ENCODE data around the gene LCN1. TPM values are rescaled to one million over a fixed set of nuclear protein-coding genes. Genes with fewer than 3 reads are reported as not detected.
"Not testable (repeated sequence)": the region's sequence is repeated elsewhere in the genome, so short reads cannot be mapped to it uniquely, and the experiment has no call there.

The LCN1 gene
- total RNA-seq, 2 donors from 2014 or later = not detected

DNA sequence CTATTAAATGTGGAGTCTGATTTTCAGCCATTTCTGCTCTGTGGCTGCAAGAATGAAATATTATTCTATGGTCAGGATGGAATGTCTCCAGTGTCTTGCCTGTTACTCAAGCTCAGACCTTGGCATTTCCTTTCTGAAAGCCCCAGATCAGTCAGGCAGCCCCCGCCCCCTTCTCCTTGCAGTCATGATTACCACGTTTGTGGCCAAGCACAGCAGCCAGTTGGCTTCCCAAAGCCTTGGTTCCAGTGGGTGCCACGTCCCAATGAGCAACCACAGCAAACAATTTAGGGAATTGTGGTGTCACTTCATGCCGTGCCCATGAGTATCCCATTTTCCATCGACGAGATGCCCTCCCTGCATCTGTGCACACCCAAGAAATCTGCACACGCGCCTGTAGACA is 15.0 kb downstream of the LCN1 start:
- H3K27ac ChIP-seq = no peak overlapping the region
- no peak overlapping the region for H3K4me3 ChIP-seq
- H3K9me3 ChIP-seq = no peaks in the 10 kb centered on the region
- H3K27me3 ChIP-seq = no peaks in the 10 kb centered on the region
- H3K4me1 ChIP-seq = no peaks in the 10 kb centered on the region
- no peak for DNase-seq (ENCODE audit: low spot score)
- H3K36me3 ChIP-seq = no peaks in the 10 kb centered on the region
- TF ChIP-seq, protein P1, sequence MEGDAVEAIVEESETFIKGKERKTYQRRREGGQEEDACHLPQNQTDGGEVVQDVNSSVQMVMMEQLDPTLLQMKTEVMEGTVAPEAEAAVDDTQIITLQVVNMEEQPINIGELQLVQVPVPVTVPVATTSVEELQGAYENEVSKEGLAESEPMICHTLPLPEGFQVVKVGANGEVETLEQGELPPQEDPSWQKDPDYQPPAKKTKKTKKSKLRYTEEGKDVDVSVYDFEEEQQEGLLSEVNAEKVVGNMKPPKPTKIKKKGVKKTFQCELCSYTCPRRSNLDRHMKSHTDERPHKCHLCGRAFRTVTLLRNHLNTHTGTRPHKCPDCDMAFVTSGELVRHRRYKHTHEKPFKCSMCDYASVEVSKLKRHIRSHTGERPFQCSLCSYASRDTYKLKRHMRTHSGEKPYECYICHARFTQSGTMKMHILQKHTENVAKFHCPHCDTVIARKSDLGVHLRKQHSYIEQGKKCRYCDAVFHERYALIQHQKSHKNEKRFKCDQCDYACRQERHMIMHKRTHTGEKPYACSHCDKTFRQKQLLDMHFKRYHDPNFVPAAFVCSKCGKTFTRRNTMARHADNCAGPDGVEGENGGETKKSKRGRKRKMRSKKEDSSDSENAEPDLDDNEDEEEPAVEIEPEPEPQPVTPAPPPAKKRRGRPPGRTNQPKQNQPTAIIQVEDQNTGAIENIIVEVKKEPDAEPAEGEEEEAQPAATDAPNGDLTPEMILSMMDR (IDR thresholded peaks at IDR 0.05) = no peak

DNA sequence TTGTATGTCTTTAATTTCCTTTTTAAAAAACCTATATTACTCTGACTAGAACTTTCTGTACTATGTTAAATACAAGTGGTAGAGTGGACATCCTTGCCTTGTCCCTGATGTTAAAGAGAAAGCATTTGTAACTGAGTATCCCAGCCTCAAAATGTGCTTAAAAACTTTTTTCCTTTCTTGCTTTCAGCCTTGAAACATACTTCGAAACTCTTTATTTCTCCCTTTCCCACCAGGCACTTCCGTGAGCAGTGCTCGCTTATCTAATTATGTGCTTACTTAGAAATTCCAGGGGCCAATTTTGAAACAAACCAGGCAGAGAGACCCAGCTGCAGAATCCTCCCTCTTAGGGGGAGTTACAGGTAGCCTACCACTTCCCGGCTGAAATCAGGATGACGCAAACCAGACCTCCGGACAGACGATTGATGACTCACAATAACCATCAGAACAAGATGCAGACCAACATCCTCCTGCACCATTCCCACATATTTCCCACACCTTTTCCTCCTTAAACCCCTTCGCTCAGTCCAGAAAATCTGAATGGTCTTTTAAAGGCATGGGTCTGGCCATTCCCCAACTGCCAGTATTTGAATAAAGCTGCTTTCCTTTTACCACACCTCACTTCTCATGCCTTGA is 22.1 kb downstream of the LCN1 start:
- H3K4me1 ChIP-seq; DNase-seq (ENCODE audit: low spot score); H3K27ac ChIP-seq; H3K9me3 ChIP-seq; H3K4me3 ChIP-seq; H3K27me3 ChIP-seq; H3K36me3 ChIP-seq: not testable (repeated sequence)

DNA sequence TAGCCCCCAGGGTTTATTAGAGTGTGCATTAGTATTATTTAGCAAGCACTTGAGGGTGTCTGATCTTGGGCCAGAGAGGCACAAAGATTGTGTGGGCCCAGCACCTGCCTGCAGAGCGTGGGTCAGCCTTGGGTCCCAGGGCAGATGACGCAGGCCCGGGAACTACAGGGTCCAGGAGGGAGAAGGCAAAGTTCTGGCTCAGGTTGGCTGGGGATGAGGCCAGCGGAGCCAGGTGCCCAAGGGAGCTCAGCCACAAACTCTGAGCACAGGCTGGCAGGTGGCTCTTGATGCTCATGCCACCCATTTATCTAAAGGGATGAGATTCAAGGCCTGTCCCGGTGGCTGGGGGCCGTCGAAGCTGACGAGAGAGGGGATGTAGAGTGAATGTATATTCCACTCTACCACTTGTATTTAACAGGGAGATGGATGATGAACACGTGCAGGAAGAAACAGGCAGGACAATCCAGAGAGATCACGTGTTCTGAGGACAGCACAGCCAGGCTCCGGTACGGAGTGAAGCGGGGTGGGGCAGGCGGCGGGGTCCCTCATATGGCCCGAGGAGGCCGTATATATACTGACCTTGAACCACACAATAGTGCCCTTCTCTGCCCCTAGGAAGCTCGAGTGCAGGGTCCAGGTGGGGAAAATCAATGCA is 23.9 kb downstream of the LCN1 start:
- Histone ChIP-seq H3K36me3 (no peaks in the 10 kb centered on the region), H3K4me1 (no peaks in the 10 kb centered on the region), H3K9me3 (no peaks in the 10 kb centered on the region), H3K4me3 (no peak overlapping the region), H3K27me3 (no peaks in the 10 kb centered on the region), H3K27ac (no peak overlapping the region)
- DNase-seq (ENCODE audit: low spot score) = no peak
- TF ChIP-seq, protein P1 (IDR thresholded peaks at IDR 0.05) = no peak

DNA sequence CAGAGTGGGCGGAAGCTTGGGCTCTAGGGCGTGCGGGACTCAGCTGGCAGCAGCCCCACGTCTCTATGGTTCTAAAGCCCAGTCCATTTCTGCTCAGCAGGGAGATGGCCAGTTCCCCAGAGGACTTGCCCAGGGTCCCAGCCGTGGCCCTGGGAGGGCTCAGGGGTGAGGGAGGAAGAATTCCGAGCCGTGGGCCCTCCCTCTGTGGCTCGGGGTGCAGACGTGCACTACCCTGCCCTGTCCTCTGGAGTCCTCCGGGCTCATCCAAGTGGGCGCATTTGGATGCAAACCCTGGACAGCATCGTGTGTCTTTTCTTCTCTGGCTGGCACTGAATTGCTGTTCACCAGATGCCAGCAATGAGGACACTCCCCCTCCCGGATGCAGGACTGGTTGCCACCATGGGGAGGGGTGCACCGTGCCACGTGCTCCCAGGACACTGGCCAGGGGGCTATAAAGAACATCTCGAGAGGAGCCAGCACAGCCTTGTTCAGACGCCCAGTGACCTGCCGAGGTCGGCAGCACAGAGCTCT is 24.5 kb downstream of the LCN1 start, which contains the start of gene OBP2A:
Gene OBP2A, plus strand, starts transcription at position 481 of the 531 bp plus-strand sequence. CDS start 55 bp downstream, outside the sequence.
- H3K4me3 ChIP-seq; H3K4me1 ChIP-seq; DNase-seq (ENCODE audit: low spot score); H3K36me3 ChIP-seq; H3K9me3 ChIP-seq; H3K27ac ChIP-seq; H3K27me3 ChIP-seq: not testable (repeated sequence)

DNA sequence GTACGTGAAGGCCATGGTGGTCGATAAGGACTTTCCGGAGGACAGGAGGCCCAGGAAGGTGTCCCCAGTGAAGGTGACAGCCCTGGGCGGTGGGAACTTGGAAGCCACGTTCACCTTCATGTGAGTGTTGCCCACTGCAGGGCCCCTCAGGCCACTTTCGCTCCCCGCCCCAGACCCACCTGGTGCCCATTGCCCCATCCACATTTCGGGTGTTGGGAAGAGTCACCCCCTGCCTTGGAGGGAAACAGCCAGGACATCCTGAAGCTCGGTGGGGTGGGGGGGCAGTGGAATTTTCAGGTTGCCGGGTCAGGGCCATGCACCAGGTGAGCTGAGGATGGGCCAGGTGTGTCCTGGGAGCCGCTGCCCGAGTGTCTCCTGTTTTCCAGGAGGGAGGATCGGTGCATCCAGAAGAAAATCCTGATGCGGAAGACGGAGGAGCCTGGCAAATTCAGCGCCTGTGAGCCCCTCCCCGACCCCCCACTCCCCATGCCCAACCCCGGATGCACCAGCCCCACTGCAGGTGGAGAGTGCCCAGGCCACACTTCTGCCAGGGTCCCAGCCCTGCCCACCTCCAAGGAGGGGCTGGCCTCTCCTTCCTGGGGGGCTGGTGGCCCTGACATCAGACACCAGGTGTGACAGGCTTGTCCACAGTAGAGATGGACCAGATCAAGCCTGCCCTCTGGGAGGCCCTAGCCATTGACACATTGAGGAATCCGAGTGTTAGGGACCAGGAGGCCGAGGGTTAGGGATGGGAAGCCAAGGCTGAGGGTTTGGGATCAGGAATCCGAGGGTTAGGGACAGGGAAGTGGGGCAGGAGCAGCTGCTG is 25.8 kb downstream of the LCN1 start:
- not testable (repeated sequence) for H3K9me3 ChIP-seq; H3K27me3 ChIP-seq; H3K36me3 ChIP-seq; DNase-seq (ENCODE audit: low spot score); H3K27ac ChIP-seq; H3K4me3 ChIP-seq; H3K4me1 ChIP-seq

DNA sequence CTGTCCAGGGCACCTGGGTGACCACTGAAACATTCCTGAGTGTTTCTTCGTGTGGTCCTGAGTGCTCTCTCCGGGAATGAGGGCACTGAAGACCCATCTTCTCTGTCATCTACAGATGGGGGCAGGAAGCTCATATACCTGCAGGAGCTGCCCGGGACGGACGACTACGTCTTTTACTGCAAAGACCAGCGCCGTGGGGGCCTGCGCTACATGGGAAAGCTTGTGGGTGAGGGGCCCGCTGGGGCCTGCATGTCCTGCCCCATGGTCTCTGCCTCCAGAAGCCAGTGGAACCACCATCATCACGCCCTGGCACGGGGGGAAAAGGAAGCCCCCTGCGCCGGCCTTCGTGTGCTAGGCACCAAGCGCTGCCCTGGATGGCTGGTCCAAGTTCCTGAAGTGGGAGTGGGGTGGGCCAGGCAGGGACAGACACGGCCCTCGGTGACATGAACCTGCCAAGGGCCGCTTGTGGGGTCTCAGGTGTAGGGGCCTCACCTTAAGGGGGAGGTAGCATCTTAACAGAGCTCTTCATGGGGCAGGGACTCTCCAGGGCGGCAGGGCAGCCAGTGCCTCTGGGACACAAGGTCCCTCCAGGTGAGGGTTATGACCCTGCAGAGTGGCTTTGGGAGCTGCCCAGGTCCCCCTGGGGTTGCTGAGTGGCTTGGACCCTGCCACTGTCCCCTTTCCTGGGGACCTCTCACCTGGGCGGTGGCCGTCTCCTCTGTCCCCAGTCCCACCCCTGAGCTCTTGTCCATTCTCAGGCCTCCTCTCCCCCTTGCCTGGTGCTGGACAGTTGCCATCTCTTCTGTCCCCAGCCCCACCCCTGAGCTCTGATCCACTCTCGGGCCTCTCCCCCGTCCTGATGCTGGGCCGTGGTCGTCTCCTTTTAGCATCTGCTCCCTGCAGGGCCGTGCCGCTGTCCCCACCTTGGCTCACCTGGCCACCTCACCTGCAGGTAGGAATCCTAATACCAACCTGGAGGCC is 26.8 kb downstream of the LCN1 start:
- Histone ChIP-seq H3K36me3 (no peaks in the 10 kb centered on the region), H3K27ac (no peak overlapping the region), H3K9me3 (no peaks in the 10 kb centered on the region), H3K4me3 (no peak overlapping the region), H3K27me3 (no peaks in the 10 kb centered on the region), H3K4me1 (no peaks in the 10 kb centered on the region)
- TF ChIP-seq, protein P1 (IDR thresholded peaks at IDR 0.05) = no peak
- DNase-seq (ENCODE audit: low spot score) = no peak

DNA sequence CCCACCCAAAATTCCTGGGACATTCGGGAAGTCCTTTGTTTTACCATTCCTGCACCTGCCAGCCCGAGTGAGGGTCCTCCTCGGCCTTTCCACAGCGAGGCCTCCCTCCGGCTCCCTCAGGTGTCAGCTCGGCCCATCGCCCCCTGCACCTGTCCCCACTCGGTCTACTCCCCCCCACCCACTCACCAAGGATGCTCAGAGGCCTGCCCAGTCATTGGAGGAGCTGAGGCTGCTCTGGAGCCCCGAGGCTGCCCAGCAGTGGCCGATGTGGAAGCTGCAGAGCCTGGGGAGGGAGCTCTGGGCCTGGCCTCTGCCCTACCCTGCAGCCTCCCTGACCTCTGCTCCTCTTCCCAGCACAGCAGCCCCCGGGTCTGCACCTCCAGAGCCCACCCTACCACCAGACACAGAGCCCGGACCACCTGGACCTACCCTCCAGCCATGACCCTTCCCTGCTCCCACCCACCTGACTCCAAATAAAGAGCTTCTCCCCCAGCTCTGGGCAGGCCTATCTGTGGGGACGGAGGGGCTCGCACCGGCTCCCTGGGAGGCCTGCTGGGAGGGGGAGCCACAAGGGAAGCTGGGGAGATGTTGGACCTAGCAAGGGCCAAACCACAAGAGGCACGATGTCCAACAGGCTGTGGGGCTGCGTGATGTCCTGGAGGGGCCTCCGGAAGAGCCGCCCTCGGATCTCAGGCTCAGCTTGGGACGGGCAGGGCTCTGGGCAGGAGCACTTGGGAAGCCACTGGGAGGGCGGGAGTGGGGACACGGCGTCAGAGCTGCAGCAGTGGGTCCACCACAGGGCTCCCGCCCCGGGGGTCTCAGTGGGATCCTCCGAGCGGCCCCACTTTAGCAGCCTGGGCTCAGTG is 28.5 kb downstream of the LCN1 start:
- not testable (repeated sequence) for H3K27me3 ChIP-seq; H3K27ac ChIP-seq; H3K4me1 ChIP-seq; H3K4me3 ChIP-seq; H3K9me3 ChIP-seq; H3K36me3 ChIP-seq; DNase-seq (ENCODE audit: low spot score)
